HG03439 (cell line): ENCODE results near the gene CAMKK2.
A peak's percentile ranks its signal among the peaks of the same experiment; 100 is the strongest.
"Not testable (repeated sequence)": the region's sequence is repeated elsewhere in the genome, so short reads cannot be mapped to it uniquely, and the experiment has no call there.

Source experiments
- ATAC-seq: cut with Tn5 transposase; IDR thresholded peaks from one replicate; pipeline ENCODE4 v1.9.1; 2021; ENCODE audit warnings: mild to moderate bottlenecking, moderate library complexity; ENCODE audit not compliant: unreplicated experiment

The CAMKK2 gene

GRCh38 chr12:121250359-121250758, 46.1 kb downstream of the CAMKK2 start:
- no peak for ATAC-seq

- ATAC-seq, result peak; percentile 87
Observed at GRCh38 chr12:121248622-121249021, 47.9 kb downstream of the CAMKK2 start.

- ATAC-seq, result no peak
Observed at GRCh38 chr12:121246893-121247557, 49.5 kb downstream of the CAMKK2 start.

GRCh38 chr12:121245951-121246350, 50.6 kb downstream of the CAMKK2 start:
- no peak for ATAC-seq

GRCh38 chr12:121245031-121245430, 51.5 kb downstream of the CAMKK2 start:
- ATAC-seq, result no peak

- ATAC-seq, result no peak
Observed at GRCh38 chr12:121241156-121241970, 55.1 kb downstream of the CAMKK2 start.

- no peak for ATAC-seq
Observed at GRCh38 chr12:121240484-121241101, 55.9 kb downstream of the CAMKK2 start.

- ATAC-seq, result no peak
Observed at GRCh38 chr12:121240062-121240420, 56.5 kb downstream of the CAMKK2 start.

GRCh38 chr12:121239351-121240061, 57.0 kb downstream of the CAMKK2 start:
- ATAC-seq, result no peak

GRCh38 chr12:121238604-121239350, 57.7 kb downstream of the CAMKK2 start:
- no peak for ATAC-seq

- no peak for ATAC-seq
Observed at GRCh38 chr12:121238086-121238485, 58.4 kb downstream of the CAMKK2 start.

GRCh38 chr12:121237415-121237814, 59.1 kb downstream of the CAMKK2 start:
- ATAC-seq, result no peak

- no peak for ATAC-seq
Observed at GRCh38 chr12:121236776-121237175, 59.7 kb downstream of the CAMKK2 start.

GRCh38 chr12:121233628-121234020, 62.9 kb downstream of the CAMKK2 start:
- no peak for ATAC-seq

GRCh38 chr12:121232977-121233627, 63.4 kb downstream of the CAMKK2 start:
- ATAC-seq, result no peak

- no peak for ATAC-seq
Observed at GRCh38 chr12:121232163-121232562, 64.3 kb downstream of the CAMKK2 start.

GRCh38 chr12:121230538-121230907, 66.0 kb downstream of the CAMKK2 start:
- ATAC-seq, result no peak

GRCh38 chr12:121229826-121230537, 66.5 kb downstream of the CAMKK2 start:
- not testable (repeated sequence) for ATAC-seq

GRCh38 chr12:121228919-121229665, 67.4 kb downstream of the CAMKK2 start:
- no peak for ATAC-seq
